NCI-H2107 (cell line): ENCODE results near the gene UVSSA.
"Not testable (repeated sequence)": the region's sequence is repeated elsewhere in the genome, so short reads cannot be mapped to it uniquely, and the experiment has no call there.

Experiments used
- DNase-seq: peaks from one replicate; lab custom pipeline; 2025; lab: John Stamatoyannopoulos, UW

The UVSSA gene

GRCh38 chr4:1421657-1422056 is 74.6 kb downstream of the UVSSA start:
- DNase-seq: no peak

DNA sequence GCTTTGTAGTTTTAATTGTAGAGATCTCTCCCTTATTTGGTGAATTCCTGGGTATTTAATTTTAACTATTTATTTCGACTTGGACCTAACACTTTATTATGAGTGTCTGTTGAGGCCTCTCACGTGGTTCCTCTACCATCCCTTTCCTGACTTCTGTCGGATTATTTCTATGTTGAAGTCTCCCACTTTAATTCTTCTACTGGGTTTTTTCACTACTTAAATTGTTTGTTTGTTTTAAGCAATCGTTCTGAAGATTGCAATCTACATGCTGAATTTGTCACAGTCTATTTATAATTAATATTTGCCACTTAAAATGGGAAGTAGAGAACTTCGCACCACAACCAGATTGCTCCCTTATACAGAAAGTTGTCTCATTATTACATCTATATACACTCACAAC is 80.0 kb downstream of the UVSSA start:
- no peak for DNase-seq

DNA sequence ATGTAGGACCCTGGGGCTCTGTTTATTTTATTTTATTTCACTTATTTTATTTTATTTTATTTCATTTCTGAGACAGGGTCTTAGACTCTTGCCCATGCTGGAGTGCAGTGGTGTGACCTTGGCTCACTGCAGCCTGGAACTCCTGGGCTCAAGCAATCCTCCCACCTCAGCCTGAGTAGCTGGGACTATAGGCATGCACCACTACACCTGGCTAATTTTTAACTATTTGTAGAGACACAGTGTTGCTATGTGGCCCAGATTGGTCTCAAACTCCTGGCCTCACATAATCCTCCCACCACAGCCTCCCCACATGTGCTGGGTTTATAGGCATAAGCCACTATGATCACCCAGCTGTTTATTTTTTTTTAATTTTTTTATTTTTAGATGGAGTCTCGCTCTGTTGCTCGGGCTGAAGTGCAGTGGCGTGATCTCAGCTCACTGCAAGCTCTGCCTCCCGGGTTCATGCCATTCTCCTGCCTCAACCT is 96.7 kb downstream of the UVSSA start:
- not testable (repeated sequence) for DNase-seq
